NCI-H2081 (cell line): ENCODE measurements around the gene SLFN12L.
"Not testable (repeated sequence)": the region's sequence is repeated elsewhere in the genome, so short reads cannot be mapped to it uniquely, and the experiment has no call there.

Experiments
- DNase-seq, 2 experiments: peaks; one replicate each; lab custom pipeline; 2025; lab: John Stamatoyannopoulos, UW

Gene SLFN12L

DNA sequence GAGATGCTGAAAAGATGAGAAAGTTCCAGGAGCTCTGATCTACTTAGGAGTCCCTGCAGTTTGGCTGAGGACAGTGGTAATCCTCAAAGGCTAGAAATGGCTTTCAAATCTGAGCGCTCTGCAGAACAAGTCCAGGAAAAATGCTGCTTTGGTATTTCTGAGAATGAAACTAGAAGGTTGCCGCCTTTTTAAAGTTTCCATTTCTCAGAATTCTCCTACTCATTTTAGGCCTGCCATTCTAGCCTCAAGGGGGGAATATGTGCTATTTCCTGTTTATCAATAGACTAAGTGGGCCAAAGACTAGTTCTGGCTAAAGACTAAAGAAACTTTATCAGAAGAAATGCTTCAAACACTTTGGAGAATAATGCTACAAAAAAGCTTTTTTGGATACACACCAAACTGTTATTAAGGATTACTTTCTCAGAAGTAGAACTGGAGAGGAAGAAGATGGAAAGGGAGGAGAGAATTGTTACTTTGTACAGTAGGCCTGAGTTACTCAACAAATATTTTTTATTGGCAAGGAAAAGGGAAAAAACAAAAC lies at the start of gene SLFN12L:
Gene SLFN12L (minus strand): TSS at position 78 of the 541 bp plus-strand sequence. CDS start 15,314 bp downstream, outside the sequence.
- no peak for DNase-seq

DNA sequence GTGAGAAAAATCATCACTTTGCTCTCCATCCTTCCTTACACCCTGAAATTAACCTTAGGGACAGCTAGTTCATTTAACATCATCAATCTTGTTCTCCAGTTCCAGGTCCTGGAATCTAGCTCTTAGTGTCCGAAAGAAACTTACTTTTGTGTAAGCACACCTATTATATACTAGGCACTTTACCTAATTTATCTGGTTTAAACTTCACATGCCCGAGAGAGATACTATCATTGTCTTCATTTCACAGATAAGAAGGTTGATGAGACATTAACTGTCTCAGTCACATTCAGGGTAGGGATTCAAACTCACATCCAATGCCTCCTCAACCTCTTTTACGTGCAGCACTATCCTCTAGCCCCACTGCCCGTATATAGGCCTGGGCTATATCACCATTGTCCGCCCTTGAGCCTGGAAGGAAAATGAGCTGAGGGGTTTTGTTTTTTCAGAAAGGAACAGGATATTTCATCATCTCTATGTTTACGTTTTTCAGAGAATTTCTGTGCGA lies 49.1 kb upstream of the SLFN12L start:
- DNase-seq = no peak

DNA sequence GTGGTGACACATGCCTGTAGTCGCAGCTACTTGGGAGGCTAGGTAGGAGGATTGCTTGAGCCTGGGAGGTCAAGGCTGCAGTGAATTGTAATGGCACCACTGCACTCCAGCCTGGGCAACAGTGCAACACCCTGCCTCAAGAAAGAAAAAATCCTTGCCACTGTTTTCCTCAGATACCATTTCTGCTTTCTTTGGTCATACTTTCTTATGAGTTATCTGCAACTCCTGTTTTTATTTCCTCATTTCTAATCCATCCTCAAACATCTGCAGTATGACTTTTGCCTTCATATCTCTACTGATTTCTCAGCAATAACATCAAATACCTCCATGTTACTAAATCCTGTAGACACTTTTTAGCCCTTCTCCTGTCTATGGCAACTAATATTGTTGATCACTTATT lies 46.6 kb upstream of the SLFN12L start:
- DNase-seq = no peak

GRCh38 chr17:35578929-35579432 lies 41.5 kb upstream of the SLFN12L start:
- no peak for DNase-seq

GRCh38 chr17:35578197-35578928 lies 40.9 kb upstream of the SLFN12L start, which contains the start of gene PEX12:
Gene PEX12, minus strand, starts transcription at chr17:35578571. Its CDS starts 550 bp downstream, at chr17:35578021.
- DNase-seq = peak; percentile 93 to 96

DNA sequence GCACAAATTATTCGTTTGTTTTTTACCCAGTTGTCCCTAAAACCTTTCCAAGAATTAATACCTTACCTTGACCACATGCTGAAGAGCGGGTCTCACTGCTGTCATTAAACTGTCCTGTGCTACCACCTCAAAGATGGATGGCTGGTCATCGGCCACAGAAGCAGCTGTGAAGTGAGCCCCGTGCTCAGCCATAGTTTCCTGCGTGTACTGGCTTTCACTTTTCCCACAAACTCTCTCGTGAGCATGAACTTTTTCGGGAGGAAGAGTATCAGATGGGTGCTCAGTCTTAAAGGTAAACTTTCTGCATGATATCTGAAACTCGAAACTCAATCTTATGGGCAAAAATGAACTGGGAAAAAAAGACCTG lies 40.3 kb upstream of the SLFN12L start:
- DNase-seq = no peak

- no peak for DNase-seq
These were observed 38.3 kb upstream of the SLFN12L start for GRCh38 chr17:35575759-35576158.

DNA sequence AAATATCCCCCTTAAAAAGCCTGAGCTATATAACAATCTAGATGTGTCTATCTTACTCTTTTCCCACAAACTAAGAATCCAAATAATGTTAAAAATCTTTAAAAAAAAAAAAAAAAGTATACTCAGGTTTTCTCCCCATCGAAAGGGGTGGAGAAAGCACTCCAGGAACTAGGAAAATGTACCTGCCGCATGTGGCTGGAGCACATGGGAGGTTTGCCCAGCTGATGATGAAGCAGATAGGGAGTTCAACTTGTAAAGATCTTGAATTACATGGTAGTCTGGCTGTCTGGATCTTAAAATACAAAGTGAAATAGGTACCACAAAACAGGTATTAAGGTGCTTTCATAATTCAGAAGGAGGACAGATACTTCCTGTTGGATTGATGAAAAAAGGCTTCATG lies 31.9 kb upstream of the SLFN12L start:
- no peak for DNase-seq

- peak in 1 of 2 experiments; percentile 46 for DNase-seq
These were observed 31.1 kb upstream of the SLFN12L start for GRCh38 chr17:35568561-35568960.

- no peak for DNase-seq
These were observed 29.5 kb upstream of the SLFN12L start for GRCh38 chr17:35566968-35567367.

- not testable (repeated sequence) for DNase-seq
These were observed 25.7 kb upstream of the SLFN12L start for GRCh38 chr17:35563181-35563580.

- DNase-seq = no peak
These were observed 23.2 kb upstream of the SLFN12L start, which contains the start of gene SLFN14 for GRCh38 chr17:35560703-35561102. Gene SLFN14, minus strand, starts transcription at chr17:35560819. Its CDS starts 2,757 bp downstream, at chr17:35558062.

DNA sequence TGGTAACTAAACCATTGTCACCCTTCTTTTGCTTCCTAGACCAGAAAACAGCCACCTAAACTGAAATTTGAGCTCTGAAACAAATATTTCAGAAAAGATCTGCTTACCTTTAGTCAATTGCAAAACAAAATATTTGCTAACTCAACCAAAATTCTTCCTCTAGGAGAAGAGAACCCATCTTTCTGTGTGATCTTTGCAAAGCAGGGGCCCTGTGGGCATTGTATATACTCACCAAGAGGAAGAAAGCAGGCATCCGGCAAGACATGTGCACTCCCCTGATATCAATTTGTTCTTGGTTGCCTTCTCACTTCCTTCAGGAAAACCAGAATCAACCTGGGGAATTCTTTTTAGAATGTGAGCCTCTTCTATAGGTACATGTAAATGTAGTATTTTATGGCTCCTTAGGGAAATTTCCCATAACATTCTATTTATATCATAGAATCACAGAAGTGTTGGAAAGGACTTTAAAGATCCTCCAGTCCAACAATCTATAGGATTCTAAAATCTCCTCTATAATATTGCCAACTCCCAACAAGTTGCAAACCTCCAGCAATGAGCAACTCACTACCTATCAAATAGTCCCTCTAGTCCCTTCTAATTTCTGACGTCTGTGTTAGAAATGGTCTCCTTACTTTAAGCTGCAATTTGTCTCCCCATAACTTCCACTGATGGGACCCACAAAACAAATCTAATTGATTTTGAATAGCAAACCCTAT lies 22.2 kb upstream of the SLFN12L start:
- DNase-seq = no peak

DNA sequence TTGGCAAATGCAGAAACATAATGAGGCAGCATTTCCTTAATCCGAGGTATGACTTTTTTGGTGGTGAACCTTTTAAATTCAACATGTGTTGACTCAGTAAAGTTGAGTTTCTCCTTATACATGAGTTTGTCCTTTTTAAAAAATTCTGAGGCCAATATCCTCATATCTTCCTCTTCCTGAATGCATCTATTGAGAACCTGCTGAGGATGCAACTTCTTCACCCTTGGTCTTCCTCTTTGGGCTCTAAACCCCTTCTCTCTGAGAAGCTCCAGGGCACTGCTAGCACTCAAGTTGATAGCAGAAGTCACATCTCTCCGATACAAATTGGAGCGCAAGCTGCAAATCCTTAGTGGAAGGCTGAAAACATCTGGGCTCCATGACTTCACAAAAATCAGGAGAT lies 19.9 kb upstream of the SLFN12L start:
- no peak for DNase-seq

DNA sequence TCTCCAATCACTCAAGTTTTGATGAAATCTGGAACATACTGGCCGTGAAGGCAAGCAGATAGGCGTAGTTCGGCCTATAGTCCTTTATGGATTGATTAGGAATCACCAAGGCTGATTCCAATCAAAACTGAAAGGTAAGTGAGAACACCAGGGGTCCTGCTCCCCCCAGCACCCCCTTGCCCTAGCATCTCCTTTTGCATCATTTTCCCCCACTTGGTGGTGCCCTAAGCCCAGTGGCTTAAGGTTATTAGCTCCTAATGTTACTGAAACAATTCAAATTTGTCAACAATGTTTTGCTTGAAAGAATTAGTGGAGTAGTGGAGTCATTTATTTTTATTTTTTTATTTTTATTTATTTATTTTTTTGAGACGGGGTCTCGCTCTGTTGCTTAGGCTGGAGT lies 18.2 kb upstream of the SLFN12L start:
- DNase-seq = no peak

DNA sequence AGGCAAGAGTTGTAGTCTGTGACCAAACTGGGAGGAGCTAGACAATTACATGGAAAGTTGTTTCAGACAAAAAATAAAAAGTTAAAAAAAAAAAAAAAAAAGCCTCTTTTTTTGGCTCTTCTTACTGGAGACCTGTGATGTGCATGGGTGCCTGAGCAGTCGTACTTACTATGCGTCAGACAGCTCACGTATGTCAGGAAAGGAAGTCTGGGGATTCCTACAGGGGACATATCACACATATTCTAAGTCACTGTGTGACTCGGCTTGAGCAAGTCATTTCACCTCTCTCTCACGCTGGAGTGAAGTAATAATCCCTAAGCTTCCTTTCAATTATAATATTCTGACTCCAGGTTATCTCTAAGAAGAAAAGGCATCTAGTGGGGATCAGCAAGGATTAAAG lies 17.2 kb upstream of the SLFN12L start:
- no peak for DNase-seq

GRCh38 chr17:35553310-35553709 lies 15.8 kb upstream of the SLFN12L start:
- DNase-seq = no peak

GRCh38 chr17:35548978-35549377 lies 11.5 kb upstream of the SLFN12L start:
- no peak for DNase-seq

GRCh38 chr17:35548208-35548810 lies 10.8 kb upstream of the SLFN12L start:
- no peak for DNase-seq

DNA sequence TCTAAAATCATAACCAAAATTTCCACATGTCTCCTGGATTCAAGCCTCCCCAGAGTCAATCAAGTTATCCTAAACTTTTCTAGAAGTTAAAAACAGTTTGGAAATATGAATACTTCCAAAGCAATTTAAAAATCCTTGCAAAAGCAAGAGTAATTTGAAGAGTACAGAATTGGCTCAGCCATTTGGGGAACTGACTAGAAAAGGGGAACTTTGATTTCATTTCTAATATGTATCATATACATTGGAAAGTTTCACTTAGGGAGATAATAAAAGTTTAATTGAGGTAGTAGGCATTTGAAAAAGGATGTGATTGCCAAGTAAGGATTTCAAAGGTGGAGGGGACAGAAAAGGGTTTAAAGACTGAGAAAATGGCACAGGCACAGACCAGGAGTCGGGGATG lies 9.0 kb upstream of the SLFN12L start:
- DNase-seq = no peak

GRCh38 chr17:35545150-35545549 lies 7.7 kb upstream of the SLFN12L start:
- DNase-seq = no peak

DNA sequence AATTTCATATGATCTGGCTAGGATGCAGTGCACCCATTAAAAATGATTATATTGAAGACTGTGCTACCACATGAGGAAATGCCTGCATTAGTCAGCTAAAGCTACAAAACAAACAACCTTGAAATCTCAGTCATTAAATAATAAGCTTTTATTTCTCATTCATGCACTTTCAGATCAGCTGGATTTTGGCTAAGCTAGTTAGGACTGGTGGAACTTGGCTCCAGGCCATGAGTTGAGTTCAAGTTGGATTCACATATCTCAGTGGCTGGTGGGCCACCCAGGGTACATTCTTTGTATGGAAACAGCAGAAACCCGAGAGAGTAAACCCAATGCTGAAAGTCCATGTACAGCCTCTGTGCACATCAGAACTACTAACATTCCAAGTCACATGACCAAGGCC lies 6.4 kb upstream of the SLFN12L start:
- no peak for DNase-seq
